K562 (cell line): ENCODE results near the gene KCNAB2.

Source experiments
- ARNT ChIP-seq, 2 experiments: fragments of 450-650 bp; IDR thresholded peaks; 2 replicates each; pipeline ENCODE4 v1.6.1; 2016; ENCODE audit warnings: mild to moderate bottlenecking in 1 of 2
- CHD4 ChIP-seq: fragments of 200-600 bp; sonication (generic); IDR thresholded peaks from 3 replicates; pipeline ENCODE4 v1.6.1; 2012; ENCODE audit warnings: low read depth, mild to moderate bottlenecking, mixed read lengths, low read length, inconsistent platforms; ENCODE audit not compliant: insufficient read depth, insufficient replicate concordance, poor library complexity, severe bottlenecking
- SIN3A ChIP-seq, 2 experiments: fragments of 150-350 bp in 1 of 2; IDR thresholded peaks; 2 replicates each; pipeline ENCODE4 v1.6.1; 2011 to 2016; ENCODE audit warnings: borderline replicate concordance in 2 of 2, low read depth in 2 of 2, low read length in 2 of 2, mild to moderate bottlenecking in 2 of 2, moderate library complexity in 2 of 2; ENCODE audit not compliant: control insufficient read depth in 1 of 2

GRCh38 chr1:6125366-6125765, 79.7 kb downstream of the KCNAB2 start:
- no peak for TF ChIP-seq CHD4
- TF ChIP-seq SIN3A (IDR thresholded peaks at IDR 0.05; ENCODE audit: borderline replicate concordance in 2 of 2, control insufficient read depth in 1 of 2, low read depth in 2 of 2, low read length in 2 of 2): no peak
- TF ChIP-seq ARNT (IDR thresholded peaks at IDR 0.05): no peak
